Measurements from ENCODE around the gene MARK4.
"Not testable (repeated sequence)": the region's sequence is repeated elsewhere in the genome, so short reads cannot be mapped to it uniquely, and the experiment has no call there.

MARK4 gene

GRCh38 chr19:45244133-45244794 is 6.8 kb upstream of the MARK4 start:
- no peak for FAIRE-seq

DNA sequence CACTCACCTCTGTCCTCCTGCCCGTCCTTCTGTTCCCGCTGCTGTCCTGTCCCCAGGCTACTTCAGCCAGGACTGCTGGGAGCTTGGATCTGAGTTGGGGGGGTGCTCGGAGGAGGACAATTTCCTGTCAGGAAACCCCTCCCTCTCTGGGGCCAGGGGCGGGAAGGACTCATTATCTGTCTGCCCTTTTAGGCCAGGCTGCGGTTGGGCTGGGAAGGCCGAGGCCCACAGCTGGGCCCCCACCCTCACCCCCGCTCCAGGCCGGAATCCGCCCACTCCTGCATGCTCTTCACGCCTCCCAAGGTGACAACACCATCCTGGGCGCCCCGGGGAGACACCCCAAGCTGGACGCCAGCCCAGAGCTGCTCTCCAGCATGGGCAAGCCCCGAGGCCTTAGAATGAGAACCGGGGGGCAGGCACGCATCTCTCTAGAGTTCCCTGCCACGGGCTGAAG is 5.7 kb upstream of the MARK4 start, which contains the start of gene EXOC3L2:
EXOC3L2 (minus strand) TSS at position 74 of the 454 bp plus-strand sequence. CDS start 6,362 bp downstream, outside the sequence.
- FAIRE-seq = no peak

DNA sequence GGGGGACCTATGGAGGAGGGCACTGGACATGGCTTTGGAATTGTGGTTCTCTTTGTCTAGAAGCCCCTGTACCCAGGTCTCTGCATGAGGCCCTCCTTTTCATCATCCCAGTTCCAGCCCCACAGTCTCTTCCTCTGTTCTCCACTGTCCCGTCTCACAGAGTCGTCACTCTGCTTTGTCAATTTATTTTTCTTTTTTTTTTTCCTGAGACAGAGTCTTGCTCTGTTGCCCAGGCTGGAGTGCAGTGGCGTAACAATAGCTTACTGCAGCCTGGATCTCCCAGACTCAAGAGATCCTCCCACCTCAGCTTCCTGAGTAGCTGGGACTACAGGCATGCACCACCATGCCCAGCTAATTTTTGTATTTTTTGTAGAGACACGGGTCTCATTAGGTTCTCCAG is 5.2 kb upstream of the MARK4 start:
- FAIRE-seq = no peak

DNA sequence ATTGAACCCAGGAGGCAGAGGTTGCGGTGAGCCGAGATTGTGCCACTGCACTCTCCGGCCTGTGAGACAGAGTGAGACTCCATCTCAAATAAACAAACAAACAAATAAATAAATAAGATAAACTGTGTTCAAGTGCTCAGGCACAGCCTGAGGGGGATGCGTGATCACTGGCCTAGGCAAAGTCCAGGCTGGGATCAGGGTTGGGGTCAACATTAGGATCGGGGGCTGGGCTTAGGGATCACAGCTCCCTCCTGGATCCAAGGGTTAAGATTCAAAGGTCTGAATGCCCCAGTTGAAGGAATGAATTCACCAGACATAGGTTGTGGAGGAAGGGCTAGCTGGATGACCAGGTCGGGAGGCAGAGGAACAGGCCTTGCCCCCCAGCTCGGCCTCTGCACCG is 3.9 kb upstream of the MARK4 start:
- FAIRE-seq = no peak

DNA sequence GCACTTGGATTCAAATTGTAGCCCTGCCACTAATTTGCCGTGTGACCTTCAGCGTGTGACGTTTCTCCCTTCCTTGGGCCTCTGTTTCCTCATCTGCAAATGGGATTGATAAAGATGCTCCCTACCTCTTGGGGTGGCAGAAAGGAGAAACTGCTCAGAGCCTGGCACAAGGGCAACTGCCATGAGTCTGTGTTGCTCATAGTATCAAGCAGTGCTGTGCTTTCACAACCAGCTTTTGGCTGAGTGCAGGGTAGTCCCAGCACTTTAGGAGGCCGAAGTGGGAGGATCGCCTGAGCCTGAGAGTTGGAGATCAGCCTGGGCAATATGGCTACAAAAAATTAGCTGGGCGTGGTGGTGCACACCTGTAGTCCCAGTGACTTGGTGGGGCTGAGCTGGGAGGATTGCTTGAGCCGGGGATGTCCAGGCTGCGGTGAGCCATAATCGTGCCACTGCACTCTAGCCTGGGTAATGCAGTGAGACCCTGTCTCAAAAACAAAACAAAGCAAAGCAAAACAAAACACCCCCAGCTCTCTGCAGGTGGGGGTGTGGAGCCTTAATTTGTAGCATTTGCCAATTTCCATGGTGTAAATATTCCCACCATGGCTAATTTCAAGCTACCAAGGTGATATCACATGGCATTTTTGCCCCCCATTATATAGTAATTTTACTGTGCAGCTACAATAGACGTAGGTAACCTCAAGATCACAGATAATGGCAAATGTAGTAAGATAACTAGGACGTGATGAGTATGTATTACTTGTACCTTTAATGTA is 1.6 kb upstream of the MARK4 start:
- no peak for FAIRE-seq

DNA sequence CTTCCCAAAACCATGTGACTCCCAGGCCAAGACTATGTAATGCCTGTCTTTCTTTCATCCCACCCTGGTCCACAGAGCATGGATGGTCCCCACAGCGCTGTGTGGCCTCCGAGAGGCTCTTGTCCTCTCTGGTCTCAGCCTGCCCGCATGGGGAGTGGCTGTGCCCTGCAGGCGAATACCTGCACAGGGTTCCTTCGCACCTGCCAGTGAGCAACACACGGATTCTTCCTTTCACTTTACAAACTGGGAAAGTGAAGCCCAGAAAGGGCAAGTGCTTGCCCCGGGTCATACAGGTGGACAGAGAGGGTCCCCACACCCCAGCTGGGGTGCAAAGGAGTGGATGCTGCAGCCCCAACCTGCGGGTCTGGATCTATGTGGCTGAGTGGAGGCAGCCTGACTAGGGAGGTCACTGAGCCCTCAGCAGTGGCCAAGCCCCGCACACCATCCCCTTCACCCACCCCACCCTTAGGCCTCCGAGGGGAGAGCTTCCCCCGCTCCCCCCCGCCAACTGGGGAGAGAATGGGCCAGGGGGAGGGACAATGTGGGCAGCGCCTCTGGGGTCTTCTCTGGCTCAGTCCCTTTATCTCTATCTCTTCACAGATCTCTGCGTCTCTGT is 747 bp upstream of the MARK4 start:
- FAIRE-seq = no peak

GRCh38 chr19:45251452-45252354 is 632 bp downstream of the MARK4 start:
- FAIRE-seq = no peak

- no peak for FAIRE-seq
These were observed 2.4 kb downstream of the MARK4 start for GRCh38 chr19:45253396-45254027.

GRCh38 chr19:45254044-45254531 is 3.0 kb downstream of the MARK4 start:
- no peak for FAIRE-seq

GRCh38 chr19:45255611-45256157 is 4.6 kb downstream of the MARK4 start:
- no peak for FAIRE-seq

DNA sequence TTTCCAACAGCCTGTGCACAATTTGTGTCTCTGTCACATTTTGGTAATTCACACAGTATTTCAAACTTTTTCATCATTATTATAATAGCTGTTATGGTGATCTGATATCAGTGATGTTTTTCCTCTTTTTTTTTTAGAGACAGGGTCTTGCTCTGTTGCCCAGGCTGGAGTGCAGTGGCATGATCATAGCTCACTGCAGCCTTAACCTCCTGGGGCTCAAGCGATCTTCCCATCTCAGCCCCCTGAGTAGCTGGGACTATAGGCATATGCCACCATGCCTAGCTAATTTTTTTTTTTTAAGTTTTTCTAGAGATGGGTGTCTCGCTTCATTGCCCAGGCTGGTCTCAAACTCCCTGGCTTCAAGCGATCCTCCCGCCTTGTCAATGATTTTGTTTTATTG is 5.8 kb downstream of the MARK4 start:
- no peak for FAIRE-seq

GRCh38 chr19:45258862-45259261 is 7.8 kb downstream of the MARK4 start:
- no peak for FAIRE-seq

- no peak for FAIRE-seq
These were observed 11.5 kb downstream of the MARK4 start for GRCh38 chr19:45262570-45262969.

GRCh38 chr19:45263013-45263412 is 11.9 kb downstream of the MARK4 start:
- no peak for FAIRE-seq

DNA sequence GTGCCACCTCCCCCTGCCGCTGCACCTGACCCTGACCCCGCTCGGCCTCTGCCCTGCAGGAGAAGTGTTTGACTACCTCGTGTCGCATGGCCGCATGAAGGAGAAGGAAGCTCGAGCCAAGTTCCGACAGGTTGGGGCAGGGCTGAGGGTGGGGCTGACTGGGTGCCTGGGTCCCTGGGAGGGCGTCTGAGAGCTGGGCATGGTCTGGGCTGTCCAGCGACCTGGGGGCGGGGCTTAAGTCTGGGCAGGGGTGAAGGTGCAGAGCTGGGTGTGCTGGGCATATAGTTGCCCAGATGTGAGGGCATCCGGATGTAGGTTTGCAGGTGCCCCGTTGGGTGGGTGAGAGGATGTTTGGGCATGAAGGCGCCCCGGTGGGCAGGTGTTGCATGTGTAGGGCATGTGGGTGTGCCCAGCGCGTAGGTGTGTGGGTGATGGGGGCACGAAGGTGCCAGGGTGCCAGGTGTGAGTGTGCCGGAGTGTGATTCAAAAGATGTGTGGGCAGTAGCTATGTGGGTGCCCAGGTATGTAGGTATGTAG is 13.8 kb downstream of the MARK4 start:
- no peak for FAIRE-seq

DNA sequence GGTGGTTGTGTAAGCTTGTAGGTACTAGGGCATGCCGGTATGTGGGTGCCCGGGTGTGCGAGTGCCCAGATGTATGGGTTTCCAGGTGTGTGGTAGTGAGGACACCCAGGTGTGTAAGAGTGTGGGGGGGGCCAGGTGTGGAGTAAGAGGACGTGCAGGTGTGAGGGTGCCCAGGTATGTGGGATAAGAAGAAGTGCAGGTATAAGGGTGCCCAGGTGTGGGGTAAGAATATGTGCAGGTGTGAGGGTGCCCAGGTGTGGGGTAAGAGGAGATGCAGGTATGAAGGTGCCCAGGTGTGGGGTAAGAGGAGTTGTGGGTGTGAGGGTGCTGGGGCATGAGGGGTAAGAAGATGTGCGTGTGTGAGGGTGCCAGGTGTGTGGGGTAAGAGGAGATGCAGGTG is 14.3 kb downstream of the MARK4 start:
- FAIRE-seq = no peak

DNA sequence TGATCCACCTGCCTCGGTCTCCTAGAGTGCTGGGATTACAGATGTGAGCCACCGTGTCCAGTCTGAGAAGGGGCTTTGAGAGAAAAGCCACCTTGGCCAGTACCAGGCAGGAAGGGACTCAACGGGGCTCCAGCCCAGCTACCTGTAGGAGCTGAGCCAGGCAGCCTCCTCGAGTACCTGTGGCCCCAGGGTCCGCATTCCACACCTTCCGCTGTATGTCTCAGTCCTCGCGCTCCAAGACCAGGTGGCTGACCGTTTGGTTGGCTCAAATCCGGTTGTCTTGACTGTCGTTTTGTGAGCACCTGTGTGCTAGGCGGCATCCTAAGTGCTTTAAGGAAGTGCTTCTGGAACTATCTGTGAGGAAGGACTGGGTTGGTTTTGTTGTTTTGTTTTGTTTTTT is 16.2 kb downstream of the MARK4 start:
- FAIRE-seq = no peak

DNA sequence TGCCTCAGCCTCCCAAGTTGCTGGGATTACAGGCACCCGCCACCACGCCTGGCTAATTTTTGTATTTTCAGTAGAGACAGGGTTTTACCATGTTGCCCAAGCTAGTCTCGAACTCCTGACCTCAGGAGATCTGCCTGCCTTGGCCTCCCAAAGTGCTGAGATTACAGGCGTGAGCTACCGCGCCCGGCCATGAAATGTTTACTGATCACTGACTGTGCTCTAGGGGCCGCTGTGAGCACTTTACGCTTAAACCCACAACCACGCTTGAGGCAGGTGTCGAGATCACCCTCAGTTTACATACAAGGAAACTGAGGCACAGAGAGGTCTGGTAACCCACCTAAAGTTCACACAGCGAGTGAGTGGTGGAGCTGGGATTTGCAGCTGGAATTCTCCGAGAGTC is 18.9 kb downstream of the MARK4 start:
- FAIRE-seq = not testable (repeated sequence)

- no peak for FAIRE-seq
These were observed 20.1 kb downstream of the MARK4 start for GRCh38 chr19:45271098-45271734.

DNA sequence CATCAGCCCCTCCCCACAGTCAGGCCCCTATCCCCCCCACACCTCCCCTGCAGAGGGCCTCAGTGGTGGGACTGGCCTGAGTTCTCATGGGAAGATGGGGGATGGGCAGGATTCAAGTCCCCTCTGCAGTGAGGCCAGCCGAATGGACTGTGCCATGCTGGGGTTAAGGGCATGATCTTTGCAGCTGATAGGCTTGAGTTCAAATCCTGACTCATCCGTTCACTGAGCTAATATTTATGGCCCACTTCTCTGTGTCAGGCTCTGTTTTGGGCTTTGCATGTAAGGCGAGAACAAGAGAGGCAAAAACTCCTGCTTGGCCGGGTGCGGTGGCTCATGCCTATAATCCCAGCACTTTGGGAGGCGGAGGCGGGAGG is 20.7 kb downstream of the MARK4 start:
- no peak for FAIRE-seq

- FAIRE-seq = no peak
These were observed 22.4 kb downstream of the MARK4 start for GRCh38 chr19:45273521-45273855.

Measured in colon (tissue), 2 donors.